ENCODE results near the gene PSMD3.
"Not testable (repeated sequence)": the region's sequence is repeated elsewhere in the genome, so short reads cannot be mapped to it uniquely, and the experiment has no call there.

PSMD3 gene

GRCh38 chr17:40010946-40011500, 30.4 kb downstream of the PSMD3 start:
- H2BK12ac ChIP-seq (ENCODE audit: low read length); DNase-seq; H2AK5ac ChIP-seq (ENCODE audit: low read length); H3K18ac ChIP-seq (ENCODE audit: low read length); H3K27me3 ChIP-seq (ENCODE audit: insufficient read depth, low read length); H3K36me3 ChIP-seq (ENCODE audit: control insufficient read depth in 1 of 2, insufficient read depth in 2 of 2, low read length in 2 of 2); H4K91ac ChIP-seq (ENCODE audit: low read depth, low read length); H3K14ac ChIP-seq (ENCODE audit: low read length); H3K4me1 ChIP-seq (ENCODE audit: control insufficient read depth in 1 of 2, insufficient read depth in 2 of 2, low read length in 2 of 2); H3K9ac ChIP-seq (ENCODE audit: low read length); H3K79me1 ChIP-seq (ENCODE audit: low read length); H4K12ac ChIP-seq (ENCODE audit: low read depth, low read length); H3K4ac ChIP-seq (ENCODE audit: low read depth, low read length); H2AFZ ChIP-seq (ENCODE audit: insufficient read depth, low read length, poor library complexity); H3K27ac ChIP-seq (ENCODE audit: low read depth, low read length); H3K9me3 ChIP-seq (ENCODE audit: insufficient read depth, low read depth, low read length); H3K23ac ChIP-seq (ENCODE audit: low read length); H4K8ac ChIP-seq (ENCODE audit: low read depth, low read length); H3K4me3 ChIP-seq (ENCODE audit: low read depth, low read length); H2BK5ac ChIP-seq (ENCODE audit: low read depth, low read length, poor library complexity); H3K79me2 ChIP-seq (ENCODE audit: control insufficient read depth, insufficient read depth, low read length, poor library complexity); H3K4me2 ChIP-seq (ENCODE audit: low read length); H2BK120ac ChIP-seq (ENCODE audit: insufficient read depth, low read length, poor library complexity): not testable (repeated sequence)
- WGBS (ENCODE audit: extremely low coverage, insufficient coverage, insufficient read length) = no CpG with 5 or more reads among the region's 38 CpGs

DNA sequence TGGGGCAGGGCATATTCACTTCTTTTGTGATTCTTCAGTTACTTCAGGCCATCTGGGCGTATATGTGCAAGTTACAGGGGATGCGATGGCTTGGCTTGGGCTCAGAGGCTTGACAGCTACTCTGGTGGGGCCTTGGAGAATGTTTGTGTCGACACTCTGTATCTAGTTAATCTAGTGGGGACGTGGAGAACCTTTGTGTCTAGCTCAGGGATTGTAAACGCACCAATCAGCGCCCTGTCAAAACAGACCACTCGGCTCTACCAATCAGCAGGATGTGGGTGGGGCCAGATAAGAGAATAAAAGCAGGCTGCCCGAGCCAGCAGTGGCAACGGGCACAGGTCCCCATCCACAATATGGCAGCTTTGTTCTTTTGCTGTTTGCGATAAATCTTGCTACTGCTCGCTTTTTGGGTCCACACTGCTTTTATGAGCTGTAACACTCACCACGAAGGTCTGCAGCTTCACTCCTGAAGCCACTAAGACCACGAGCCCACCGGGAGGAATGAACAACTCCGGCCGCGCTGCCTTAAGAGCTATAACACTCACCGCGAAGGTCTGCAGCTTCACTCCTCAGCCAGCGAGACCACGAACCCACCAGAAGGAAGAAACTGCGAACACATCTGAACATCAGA, 31.5 kb downstream of the PSMD3 start:
- not testable (repeated sequence) for H3K27ac ChIP-seq (ENCODE audit: low read depth, low read length); H3K9ac ChIP-seq (ENCODE audit: low read length); H3K27me3 ChIP-seq (ENCODE audit: insufficient read depth, low read length); H3K4me1 ChIP-seq (ENCODE audit: control insufficient read depth in 1 of 2, insufficient read depth in 2 of 2, low read length in 2 of 2); H3K4ac ChIP-seq (ENCODE audit: low read depth, low read length); H3K79me1 ChIP-seq (ENCODE audit: low read length); H3K14ac ChIP-seq (ENCODE audit: low read length); H2BK120ac ChIP-seq (ENCODE audit: insufficient read depth, low read length, poor library complexity); H3K23ac ChIP-seq (ENCODE audit: low read length); H3K9me3 ChIP-seq (ENCODE audit: insufficient read depth, low read depth, low read length); H4K8ac ChIP-seq (ENCODE audit: low read depth, low read length); H3K4me3 ChIP-seq (ENCODE audit: low read depth, low read length); H2BK5ac ChIP-seq (ENCODE audit: low read depth, low read length, poor library complexity); H2AK5ac ChIP-seq (ENCODE audit: low read length); H2BK12ac ChIP-seq (ENCODE audit: low read length); H3K4me2 ChIP-seq (ENCODE audit: low read length); H3K18ac ChIP-seq (ENCODE audit: low read length); H3K36me3 ChIP-seq (ENCODE audit: control insufficient read depth in 1 of 2, insufficient read depth in 2 of 2, low read length in 2 of 2); H4K12ac ChIP-seq (ENCODE audit: low read depth, low read length); DNase-seq; H3K79me2 ChIP-seq (ENCODE audit: control insufficient read depth, insufficient read depth, low read length, poor library complexity); H2AFZ ChIP-seq (ENCODE audit: insufficient read depth, low read length, poor library complexity); H4K91ac ChIP-seq (ENCODE audit: low read depth, low read length)
- no CpG with 5 or more reads among the region's 22 CpGs for WGBS (ENCODE audit: extremely low coverage, insufficient coverage, insufficient read length)

- no peak overlapping the region for H3K4ac ChIP-seq (ENCODE audit: low read depth, low read length)
- no peak overlapping the region for H4K12ac ChIP-seq (ENCODE audit: low read depth, low read length)
- H2BK120ac ChIP-seq (ENCODE audit: insufficient read depth, low read length, poor library complexity) = no peak overlapping the region
- no peak overlapping the region for H3K18ac ChIP-seq (ENCODE audit: low read length)
- H3K79me2 ChIP-seq (ENCODE audit: control insufficient read depth, insufficient read depth, low read length, poor library complexity) = no peaks in the 10 kb centered on the region
- H3K27me3 ChIP-seq (ENCODE audit: insufficient read depth, low read length) = no peaks in the 10 kb centered on the region
- no peak overlapping the region for H2AK5ac ChIP-seq (ENCODE audit: low read length)
- no peak overlapping the region for H2BK5ac ChIP-seq (ENCODE audit: low read depth, low read length, poor library complexity)
- no peak overlapping the region for H3K4me3 ChIP-seq (ENCODE audit: low read depth, low read length)
- no peak overlapping the region for H4K8ac ChIP-seq (ENCODE audit: low read depth, low read length)
- no peaks in the 10 kb centered on the region for H3K4me1 ChIP-seq (ENCODE audit: control insufficient read depth in 1 of 2, insufficient read depth in 2 of 2, low read length in 2 of 2)
- no peak overlapping the region for H3K27ac ChIP-seq (ENCODE audit: low read depth, low read length)
- H3K36me3 ChIP-seq (ENCODE audit: control insufficient read depth in 1 of 2, insufficient read depth in 2 of 2, low read length in 2 of 2) = peaks cover 8 to 10% of the 10 kb centered on the region in 2 experiments
- no peak overlapping the region for H3K23ac ChIP-seq (ENCODE audit: low read length)
- no CpG with 5 or more reads among the region's 18 CpGs for WGBS (ENCODE audit: extremely low coverage, insufficient coverage, insufficient read length)
- no peaks in the 10 kb centered on the region for H3K9me3 ChIP-seq (ENCODE audit: insufficient read depth, low read depth, low read length)
- no peaks in the 10 kb centered on the region for H3K79me1 ChIP-seq (ENCODE audit: low read length)
- no peak overlapping the region for H4K91ac ChIP-seq (ENCODE audit: low read depth, low read length)
- H3K9ac ChIP-seq (ENCODE audit: low read length) = no peak overlapping the region
- DNase-seq = no peak
- no peak overlapping the region for H2BK12ac ChIP-seq (ENCODE audit: low read length)
- H2AFZ ChIP-seq (ENCODE audit: insufficient read depth, low read length, poor library complexity) = no peak overlapping the region
- H3K4me2 ChIP-seq (ENCODE audit: low read length) = no peak overlapping the region
- no peak overlapping the region for H3K14ac ChIP-seq (ENCODE audit: low read length)
Observed at GRCh38 chr17:40014375-40014980, 33.9 kb downstream of the PSMD3 start.

DNA sequence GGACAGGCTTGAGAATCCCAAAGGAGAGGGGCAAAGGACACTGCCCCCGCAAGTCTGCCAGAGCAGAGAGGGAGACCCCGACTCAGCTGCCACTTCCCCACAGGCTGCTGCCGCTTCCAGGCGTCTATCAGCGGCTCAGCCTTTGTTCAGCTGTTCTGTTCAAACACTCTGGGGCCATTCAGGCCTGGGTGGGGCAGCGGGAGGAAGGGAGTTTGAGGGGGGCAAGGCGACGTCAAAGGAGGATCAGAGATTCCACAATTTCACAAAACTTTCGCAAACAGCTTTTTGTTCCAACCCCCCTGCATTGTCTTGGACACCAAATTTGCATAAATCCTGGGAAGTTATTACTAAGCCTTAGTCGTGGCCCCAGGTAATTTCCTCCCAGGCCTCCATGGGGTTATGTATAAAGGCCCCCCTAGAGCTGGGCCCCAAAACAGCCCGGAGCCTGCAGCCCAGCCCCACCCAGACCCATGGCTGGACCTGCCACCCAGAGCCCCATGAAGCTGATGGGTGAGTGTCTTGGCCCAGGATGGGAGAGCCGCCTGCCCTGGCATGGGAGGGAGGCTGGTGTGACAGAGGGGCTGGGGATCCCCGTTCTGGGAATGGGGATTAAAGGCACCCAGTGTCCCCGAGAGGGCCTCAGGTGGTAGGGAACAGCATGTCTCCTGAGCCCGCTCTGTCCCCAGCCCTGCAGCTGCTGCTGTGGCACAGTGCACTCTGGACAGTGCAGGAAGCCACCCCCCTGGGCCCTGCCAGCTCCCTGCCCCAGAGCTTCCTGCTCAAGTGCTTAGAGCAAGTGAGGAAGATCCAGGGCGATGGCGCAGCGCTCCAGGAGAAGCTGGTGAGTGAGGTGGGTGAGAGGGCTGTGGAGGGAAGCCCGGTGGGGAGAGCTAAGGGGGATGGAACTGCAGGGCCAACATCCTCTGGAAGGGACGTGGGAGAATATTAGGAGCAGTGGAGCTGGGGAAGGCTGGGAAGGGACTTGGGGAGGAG, 34.7 kb downstream of the PSMD3 start, which contains the start of gene CSF3:
CSF3 (plus strand) TSS at position 436 of the 993 bp plus-strand sequence; CDS start at position 471, 35 bp downstream.
- Histone ChIP-seq H4K8ac (ENCODE audit: low read depth, low read length) (no peak within 1 kb of the TSS), H2BK5ac (ENCODE audit: low read depth, low read length, poor library complexity) (no peak within 1 kb of the TSS), H3K14ac (ENCODE audit: low read length) (no peak within 1 kb of the TSS), H3K23ac (ENCODE audit: low read length) (no peak within 1 kb of the TSS), H2BK120ac (ENCODE audit: insufficient read depth, low read length, poor library complexity) (no peak within 1 kb of the TSS), H3K9ac (ENCODE audit: low read length) (no peak within 1 kb of the TSS), H3K27ac (ENCODE audit: low read depth, low read length) (no peak within 1 kb of the TSS), H3K27me3 (ENCODE audit: insufficient read depth, low read length) (no peaks in the 10 kb centered on the region), H4K91ac (ENCODE audit: low read depth, low read length) (no peak within 1 kb of the TSS), H3K79me1 (ENCODE audit: low read length) (no peaks in the 10 kb centered on the region), H2BK12ac (ENCODE audit: low read length) (no peak within 1 kb of the TSS), H3K4me3 (ENCODE audit: low read depth, low read length) (no peak within 1 kb of the TSS), H4K12ac (ENCODE audit: low read depth, low read length) (no peak within 1 kb of the TSS), H2AK5ac (ENCODE audit: low read length) (no peak within 1 kb of the TSS), H3K18ac (ENCODE audit: low read length) (no peak within 1 kb of the TSS), H3K79me2 (ENCODE audit: control insufficient read depth, insufficient read depth, low read length, poor library complexity) (no peaks in the 10 kb centered on the region), H3K4ac (ENCODE audit: low read depth, low read length) (no peak within 1 kb of the TSS), H2AFZ (ENCODE audit: insufficient read depth, low read length, poor library complexity) (no peak within 1 kb of the TSS), H3K36me3 (ENCODE audit: control insufficient read depth in 1 of 2, insufficient read depth in 2 of 2, low read length in 2 of 2) (peaks cover 16 to 18% of the 10 kb centered on the region in 2 experiments), H3K4me1 (ENCODE audit: control insufficient read depth in 1 of 2, insufficient read depth in 2 of 2, low read length in 2 of 2) (no peaks in the 10 kb centered on the region), H3K9me3 (ENCODE audit: insufficient read depth, low read depth, low read length) (no peaks in the 10 kb centered on the region), H3K4me2 (ENCODE audit: low read length) (no peak within 1 kb of the TSS)
- WGBS (ENCODE audit: extremely low coverage, insufficient coverage, insufficient read length) = no CpG with 5 or more reads among the region's 20 CpGs
- DNase-seq = no peak

All from trophoblast cell (in vitro differentiated cells and primary cell).